HG02840 (cell line): ENCODE data around the gene KIF13A.
"Not testable (repeated sequence)": the region's sequence is repeated elsewhere in the genome, so short reads cannot be mapped to it uniquely, and the experiment has no call there.

ENCODE experiments used
- ATAC-seq: cut with Tn5 transposase; IDR thresholded peaks from one replicate; pipeline ENCODE4 v1.9.1; 2021; ENCODE audit warnings: mild to moderate bottlenecking, moderate library complexity, moderate number of reproducible peaks; ENCODE audit not compliant: unreplicated experiment, low FRiP score

Gene KIF13A

GRCh38 chr6:17740559-17741220, 246.7 kb downstream of the KIF13A start:
- ATAC-seq, result no peak

- no peak for ATAC-seq
Observed at GRCh38 chr6:17737704-17738252, 249.7 kb downstream of the KIF13A start.

GRCh38 chr6:17735311-17735710, 252.1 kb downstream of the KIF13A start:
- ATAC-seq, result not testable (repeated sequence)

GRCh38 chr6:17730078-17730704, 257.2 kb downstream of the KIF13A start:
- no peak for ATAC-seq

- no peak for ATAC-seq
Observed at GRCh38 chr6:17729223-17730077, 258.0 kb downstream of the KIF13A start.

- ATAC-seq, result no peak
Observed at GRCh38 chr6:17728551-17729222, 258.7 kb downstream of the KIF13A start.

GRCh38 chr6:17725083-17725482, 262.4 kb downstream of the KIF13A start:
- no peak for ATAC-seq

GRCh38 chr6:17724341-17724740, 263.1 kb downstream of the KIF13A start:
- ATAC-seq, result no peak

GRCh38 chr6:17721671-17722070, 265.8 kb downstream of the KIF13A start:
- ATAC-seq, result no peak

- ATAC-seq, result no peak
Observed at GRCh38 chr6:17719323-17720041, 268.0 kb downstream of the KIF13A start.

GRCh38 chr6:17716221-17716620, 271.2 kb downstream of the KIF13A start:
- no peak for ATAC-seq

GRCh38 chr6:17714879-17715851, 272.3 kb downstream of the KIF13A start:
- no peak for ATAC-seq

GRCh38 chr6:17714177-17714576, 273.3 kb downstream of the KIF13A start:
- no peak for ATAC-seq

GRCh38 chr6:17712576-17712975, 274.9 kb downstream of the KIF13A start:
- ATAC-seq, result no peak

- ATAC-seq, result no peak
Observed at GRCh38 chr6:17710331-17710730, 277.1 kb downstream of the KIF13A start.

GRCh38 chr6:17709476-17709875, 278.0 kb downstream of the KIF13A start:
- no peak for ATAC-seq
